GM21360 (cell line): Measurements from ENCODE around the gene COX19.

Experiments
- ATAC-seq: cut with Tn5 transposase; IDR thresholded peaks from one replicate; pipeline ENCODE4 v1.9.1; 2021; ENCODE audit warnings: mild to moderate bottlenecking, moderate library complexity; ENCODE audit not compliant: unreplicated experiment

COX19 gene, protein sequence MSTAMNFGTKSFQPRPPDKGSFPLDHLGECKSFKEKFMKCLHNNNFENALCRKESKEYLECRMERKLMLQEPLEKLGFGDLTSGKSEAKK

GRCh38 chr7:974820-975681, at the start of gene COX19:
COX19 (minus strand) TSS chr7:975549; CDS start chr7:975509, 40 bp downstream.
- peak; percentile 67 for ATAC-seq

GRCh38 chr7:1024331-1024841, 49.0 kb upstream of the COX19 start:
- peak; percentile 42 for ATAC-seq

DNA sequence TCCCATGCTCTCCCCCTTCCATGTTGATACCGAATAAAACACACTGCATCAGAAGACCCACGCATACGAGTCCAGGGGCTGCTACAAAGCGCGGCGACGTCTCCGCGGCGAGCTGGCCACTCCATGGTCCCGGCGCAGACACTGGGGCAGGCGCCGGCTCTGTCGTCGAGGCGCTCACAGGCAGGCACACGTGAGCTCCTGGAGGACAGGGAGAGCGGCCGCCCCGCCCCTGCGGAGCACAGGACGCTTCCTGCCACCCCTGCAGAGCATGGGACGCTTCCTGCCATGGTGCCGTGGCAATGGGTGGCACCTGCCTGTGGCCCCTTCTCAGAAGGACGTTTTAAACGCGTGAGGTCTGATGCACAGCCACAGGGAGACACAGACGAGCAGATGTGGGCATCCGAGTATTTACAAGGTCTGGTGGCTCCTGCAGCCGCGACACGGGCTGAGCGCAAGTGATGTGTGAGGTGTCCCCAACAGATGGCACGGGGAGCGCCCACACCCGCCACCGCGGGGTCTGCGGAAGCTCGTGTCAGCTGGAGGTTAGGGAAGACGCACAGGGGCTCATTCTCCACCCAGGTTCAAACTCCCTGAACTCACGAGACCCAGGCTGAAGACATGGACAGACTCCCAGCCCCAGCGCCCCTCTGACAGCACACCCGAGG, 47.6 kb upstream of the COX19 start:
- ATAC-seq: no peak

GRCh38 chr7:1022356-1022755, 47.0 kb upstream of the COX19 start:
- no peak for ATAC-seq

DNA sequence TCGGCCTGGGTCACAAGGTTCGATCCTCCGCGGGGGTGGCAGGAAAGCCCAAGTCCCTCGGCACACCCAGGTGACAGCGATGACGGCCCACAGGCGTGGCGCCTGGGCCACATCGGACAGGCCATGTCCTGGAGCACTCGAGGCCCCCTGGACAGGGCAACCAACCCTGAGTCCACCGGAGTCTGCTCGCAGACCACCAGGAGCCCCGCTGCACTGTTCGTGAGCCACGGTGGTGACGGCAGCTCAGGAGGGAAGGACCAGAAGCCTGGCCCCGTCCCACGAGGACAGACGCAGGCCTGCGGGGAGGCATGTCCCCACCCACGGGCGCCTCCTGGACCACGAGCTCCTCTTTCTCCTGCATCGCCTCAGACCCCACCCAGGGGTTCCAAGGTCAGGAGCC, 46.6 kb upstream of the COX19 start:
- no peak for ATAC-seq

GRCh38 chr7:1021366-1021765, 46.0 kb upstream of the COX19 start:
- ATAC-seq: no peak

GRCh38 chr7:1020849-1021251, 45.5 kb upstream of the COX19 start:
- ATAC-seq: no peak

DNA sequence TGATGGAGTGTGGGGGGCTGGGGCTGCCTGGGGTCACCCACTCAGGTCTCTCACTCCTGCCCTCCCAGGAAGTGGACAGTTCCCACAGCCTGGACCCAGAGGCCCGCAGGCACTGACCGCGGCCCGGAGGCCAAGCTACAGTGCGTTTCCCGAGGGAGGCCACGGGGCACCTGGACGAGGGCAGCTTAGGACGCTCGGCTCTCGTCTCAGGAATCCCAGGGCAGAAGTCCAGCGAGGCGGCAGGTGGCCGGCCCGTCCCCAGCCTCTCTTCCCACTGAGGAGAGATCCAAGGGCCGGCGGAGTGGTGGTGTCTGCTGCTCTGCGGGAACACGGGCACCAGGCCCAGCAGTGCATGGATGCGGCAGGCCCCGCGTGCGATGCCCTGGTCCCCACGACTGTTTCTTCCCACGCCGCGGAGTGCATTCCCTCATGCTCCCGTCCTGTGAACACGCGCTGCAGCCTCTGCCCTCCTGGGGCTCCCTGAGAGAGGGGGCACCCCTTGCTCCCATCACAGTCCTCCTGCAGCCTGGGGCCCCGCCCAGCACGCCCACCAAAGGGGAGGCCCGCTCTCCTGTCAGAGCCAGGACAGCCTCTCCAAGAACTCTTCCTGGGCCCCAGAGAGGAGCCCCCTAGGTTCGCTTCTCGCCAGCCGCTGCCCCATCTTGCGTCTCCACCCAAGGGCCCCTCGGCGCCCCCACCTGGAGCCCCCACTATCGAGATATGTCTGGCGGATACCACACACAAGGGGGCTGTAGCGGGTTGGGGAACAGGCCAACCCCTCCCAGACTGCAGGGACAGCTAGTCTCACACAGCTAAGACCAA, 44.7 kb upstream of the COX19 start:
- no peak for ATAC-seq

DNA sequence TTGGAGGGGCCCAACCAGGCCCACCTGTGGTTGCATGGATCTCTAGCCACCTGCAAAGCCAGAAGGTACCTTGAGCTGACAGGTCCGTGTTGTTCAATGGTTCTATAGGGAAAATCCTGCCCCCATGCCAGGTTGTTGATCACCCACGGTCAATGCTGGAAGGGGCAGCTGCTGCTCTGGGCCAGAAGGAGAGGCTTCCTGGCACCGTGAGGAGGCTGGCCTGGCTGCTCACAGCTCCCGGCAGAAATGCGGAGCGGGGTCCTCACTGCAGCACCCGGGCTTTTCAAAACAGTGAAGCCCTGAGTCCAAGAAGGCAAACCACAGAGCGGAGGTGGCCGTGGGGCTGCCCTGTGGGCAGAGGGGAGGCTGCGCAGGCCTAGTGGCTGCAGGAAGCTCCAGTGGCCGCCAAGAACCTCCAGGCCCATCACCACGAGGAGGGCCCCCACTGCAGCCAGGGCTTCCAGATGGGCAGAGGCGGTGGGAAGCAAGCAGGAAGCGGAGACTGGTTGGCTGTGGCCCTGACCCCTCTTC, 44.0 kb upstream of the COX19 start:
- no peak for ATAC-seq

DNA sequence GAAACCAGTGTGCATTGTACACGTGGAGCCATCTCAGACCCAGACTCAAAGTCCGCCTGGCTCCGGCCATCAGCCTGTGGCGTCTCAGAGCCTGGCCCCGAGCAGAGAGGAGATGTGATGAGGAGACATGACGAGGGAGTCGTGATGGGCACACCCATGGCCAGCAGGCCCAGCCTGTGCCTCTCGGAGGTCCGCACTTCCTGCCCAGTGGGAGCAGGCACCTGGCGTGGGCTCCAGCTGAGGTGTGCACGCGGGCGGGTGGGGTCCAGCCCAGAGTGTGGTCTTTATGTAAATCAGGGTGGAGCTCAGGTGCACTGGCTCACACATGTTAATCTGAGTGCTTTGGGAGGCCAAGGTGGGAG, 43.0 kb upstream of the COX19 start:
- ATAC-seq: no peak

DNA sequence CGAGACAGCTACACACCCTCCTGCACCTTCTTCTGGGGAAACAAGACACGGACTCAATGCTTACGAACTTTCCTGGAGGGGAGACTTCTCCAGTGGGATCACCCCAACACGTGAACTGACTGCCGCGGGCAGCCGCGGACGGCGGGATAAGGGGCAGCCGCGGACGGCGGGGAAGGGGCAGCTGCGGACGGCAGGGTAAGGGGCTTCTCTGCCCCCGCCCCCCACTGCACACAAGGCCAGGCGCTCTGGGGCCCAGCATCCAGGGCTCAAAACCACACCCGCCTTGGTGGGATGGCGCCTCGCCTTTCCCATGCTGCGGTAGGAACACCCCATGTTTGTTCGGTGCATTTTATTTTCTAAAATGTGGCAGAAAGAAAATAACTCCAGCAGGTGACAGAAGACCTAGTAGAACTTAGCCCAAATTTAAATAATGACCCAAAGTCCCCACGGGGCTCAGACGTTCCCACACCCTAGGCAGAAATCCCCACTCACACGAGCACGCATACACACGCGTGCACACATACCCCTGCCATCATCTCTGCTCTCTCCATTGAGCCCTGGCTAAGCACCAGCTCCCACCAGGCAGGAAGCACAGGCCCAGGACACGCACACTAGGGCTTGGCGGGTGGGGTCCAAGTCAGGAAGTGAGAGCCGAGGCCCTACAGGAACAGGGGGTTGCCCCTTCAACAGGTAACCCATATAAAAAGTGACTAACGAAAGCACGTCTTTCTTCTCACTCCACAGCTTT, 42.4 kb upstream of the COX19 start:
- ATAC-seq: no peak

GRCh38 chr7:1016577-1017531, 41.5 kb upstream of the COX19 start:
- no peak for ATAC-seq

DNA sequence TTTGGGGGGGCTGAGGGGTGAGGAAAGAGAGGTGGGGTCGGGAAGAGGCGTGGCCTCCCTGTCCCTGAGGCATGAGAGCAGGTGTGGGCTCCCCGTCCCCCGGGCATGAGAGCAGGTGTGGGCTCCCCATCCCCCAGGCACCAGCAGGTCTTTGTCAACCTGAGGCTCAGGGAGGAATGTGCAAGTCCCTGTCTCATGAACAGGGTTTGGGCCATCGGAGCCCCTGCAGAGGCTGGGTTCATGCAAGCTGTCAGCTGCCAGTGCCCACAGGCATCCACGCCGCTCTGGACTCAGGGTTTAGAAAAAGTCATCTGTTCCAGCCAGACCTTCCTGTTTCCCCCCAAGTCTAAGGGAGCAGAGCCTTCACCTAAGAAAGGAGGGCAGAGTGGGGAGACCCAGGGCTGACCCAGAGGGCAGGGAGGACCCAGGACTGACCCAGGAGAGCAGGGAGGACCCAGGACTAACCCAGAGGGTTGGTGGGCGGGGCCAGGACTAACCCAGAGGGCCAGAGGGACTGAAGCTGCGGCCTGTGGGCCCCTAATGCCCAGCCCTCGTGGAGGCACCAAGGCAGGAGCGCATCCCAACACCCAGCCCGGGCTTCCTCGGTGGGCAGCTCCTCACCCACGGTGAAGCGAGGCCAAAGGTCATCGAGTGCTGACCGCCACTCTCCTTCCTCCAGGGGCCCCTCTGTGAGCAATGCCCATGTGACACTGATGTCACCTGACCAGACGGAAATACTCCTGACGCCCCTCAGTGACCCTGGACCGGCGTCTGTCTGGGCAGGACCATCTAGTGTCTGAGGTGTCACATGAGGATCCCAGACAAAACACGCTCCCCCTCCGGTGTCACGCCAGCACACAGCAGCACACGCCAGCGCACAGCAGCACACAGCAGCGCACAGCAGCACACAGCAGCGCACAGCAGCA, 40.1 kb upstream of the COX19 start:
- ATAC-seq: no peak

DNA sequence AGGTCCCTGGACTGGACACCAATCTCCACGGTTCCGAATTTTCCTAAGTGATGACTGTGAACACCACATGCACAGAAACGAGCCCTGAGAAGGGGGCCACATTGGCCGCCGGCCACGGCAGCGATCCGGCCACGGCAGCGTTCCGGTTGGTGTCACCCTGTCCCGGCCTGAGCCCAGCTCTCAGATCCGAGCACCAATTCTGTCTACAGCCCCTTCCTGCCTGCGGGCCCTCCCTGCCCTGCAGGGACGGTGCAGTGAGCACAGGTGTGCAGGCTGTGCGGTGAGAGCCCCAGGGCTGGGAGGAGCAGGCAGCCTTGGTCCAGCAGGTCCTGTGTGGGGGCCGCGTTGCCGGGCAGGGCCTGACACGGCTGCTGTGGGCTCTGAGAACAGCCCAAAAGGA, 39.3 kb upstream of the COX19 start:
- no peak for ATAC-seq

DNA sequence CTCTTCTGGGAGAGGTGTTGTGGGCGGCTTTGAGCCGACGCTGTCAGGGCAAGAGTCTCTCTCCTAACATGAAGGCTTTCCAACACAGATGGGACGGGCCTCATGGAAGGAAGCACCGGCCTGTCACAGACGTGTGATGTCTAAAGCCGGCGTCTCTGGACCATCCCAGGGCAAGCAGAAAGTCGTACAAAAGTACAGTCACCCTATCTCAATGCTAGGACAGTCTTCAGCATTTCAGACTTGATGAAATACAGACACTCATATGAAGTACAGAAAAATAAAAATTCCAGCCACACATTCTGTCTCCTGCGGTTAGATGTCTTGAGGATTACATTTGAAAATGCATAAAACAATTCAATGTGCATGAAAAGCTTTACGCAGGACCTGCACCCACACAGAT, 38.2 kb upstream of the COX19 start:
- no peak for ATAC-seq

- ATAC-seq: no peak
Measured at GRCh38 chr7:1012716-1013095, 37.4 kb upstream of the COX19 start.

GRCh38 chr7:1012004-1012715, 36.8 kb upstream of the COX19 start:
- no peak for ATAC-seq
